Measurements from ENCODE around the gene S100A7. TPM values are rescaled to one million over a fixed set of nuclear protein-coding genes. Genes with fewer than 3 reads are reported as not detected.

S100A7 gene
- total and polyA plus RNA-seq, 2 of the 8 experiments (the other 6 are each of a cell fraction or from before 2014, with no cell fraction given): not detected

GRCh38 chr1:153506831-153507413 lies 46.5 kb upstream of the S100A7 start (continued):
- TF ChIP-seq, protein P1, sequence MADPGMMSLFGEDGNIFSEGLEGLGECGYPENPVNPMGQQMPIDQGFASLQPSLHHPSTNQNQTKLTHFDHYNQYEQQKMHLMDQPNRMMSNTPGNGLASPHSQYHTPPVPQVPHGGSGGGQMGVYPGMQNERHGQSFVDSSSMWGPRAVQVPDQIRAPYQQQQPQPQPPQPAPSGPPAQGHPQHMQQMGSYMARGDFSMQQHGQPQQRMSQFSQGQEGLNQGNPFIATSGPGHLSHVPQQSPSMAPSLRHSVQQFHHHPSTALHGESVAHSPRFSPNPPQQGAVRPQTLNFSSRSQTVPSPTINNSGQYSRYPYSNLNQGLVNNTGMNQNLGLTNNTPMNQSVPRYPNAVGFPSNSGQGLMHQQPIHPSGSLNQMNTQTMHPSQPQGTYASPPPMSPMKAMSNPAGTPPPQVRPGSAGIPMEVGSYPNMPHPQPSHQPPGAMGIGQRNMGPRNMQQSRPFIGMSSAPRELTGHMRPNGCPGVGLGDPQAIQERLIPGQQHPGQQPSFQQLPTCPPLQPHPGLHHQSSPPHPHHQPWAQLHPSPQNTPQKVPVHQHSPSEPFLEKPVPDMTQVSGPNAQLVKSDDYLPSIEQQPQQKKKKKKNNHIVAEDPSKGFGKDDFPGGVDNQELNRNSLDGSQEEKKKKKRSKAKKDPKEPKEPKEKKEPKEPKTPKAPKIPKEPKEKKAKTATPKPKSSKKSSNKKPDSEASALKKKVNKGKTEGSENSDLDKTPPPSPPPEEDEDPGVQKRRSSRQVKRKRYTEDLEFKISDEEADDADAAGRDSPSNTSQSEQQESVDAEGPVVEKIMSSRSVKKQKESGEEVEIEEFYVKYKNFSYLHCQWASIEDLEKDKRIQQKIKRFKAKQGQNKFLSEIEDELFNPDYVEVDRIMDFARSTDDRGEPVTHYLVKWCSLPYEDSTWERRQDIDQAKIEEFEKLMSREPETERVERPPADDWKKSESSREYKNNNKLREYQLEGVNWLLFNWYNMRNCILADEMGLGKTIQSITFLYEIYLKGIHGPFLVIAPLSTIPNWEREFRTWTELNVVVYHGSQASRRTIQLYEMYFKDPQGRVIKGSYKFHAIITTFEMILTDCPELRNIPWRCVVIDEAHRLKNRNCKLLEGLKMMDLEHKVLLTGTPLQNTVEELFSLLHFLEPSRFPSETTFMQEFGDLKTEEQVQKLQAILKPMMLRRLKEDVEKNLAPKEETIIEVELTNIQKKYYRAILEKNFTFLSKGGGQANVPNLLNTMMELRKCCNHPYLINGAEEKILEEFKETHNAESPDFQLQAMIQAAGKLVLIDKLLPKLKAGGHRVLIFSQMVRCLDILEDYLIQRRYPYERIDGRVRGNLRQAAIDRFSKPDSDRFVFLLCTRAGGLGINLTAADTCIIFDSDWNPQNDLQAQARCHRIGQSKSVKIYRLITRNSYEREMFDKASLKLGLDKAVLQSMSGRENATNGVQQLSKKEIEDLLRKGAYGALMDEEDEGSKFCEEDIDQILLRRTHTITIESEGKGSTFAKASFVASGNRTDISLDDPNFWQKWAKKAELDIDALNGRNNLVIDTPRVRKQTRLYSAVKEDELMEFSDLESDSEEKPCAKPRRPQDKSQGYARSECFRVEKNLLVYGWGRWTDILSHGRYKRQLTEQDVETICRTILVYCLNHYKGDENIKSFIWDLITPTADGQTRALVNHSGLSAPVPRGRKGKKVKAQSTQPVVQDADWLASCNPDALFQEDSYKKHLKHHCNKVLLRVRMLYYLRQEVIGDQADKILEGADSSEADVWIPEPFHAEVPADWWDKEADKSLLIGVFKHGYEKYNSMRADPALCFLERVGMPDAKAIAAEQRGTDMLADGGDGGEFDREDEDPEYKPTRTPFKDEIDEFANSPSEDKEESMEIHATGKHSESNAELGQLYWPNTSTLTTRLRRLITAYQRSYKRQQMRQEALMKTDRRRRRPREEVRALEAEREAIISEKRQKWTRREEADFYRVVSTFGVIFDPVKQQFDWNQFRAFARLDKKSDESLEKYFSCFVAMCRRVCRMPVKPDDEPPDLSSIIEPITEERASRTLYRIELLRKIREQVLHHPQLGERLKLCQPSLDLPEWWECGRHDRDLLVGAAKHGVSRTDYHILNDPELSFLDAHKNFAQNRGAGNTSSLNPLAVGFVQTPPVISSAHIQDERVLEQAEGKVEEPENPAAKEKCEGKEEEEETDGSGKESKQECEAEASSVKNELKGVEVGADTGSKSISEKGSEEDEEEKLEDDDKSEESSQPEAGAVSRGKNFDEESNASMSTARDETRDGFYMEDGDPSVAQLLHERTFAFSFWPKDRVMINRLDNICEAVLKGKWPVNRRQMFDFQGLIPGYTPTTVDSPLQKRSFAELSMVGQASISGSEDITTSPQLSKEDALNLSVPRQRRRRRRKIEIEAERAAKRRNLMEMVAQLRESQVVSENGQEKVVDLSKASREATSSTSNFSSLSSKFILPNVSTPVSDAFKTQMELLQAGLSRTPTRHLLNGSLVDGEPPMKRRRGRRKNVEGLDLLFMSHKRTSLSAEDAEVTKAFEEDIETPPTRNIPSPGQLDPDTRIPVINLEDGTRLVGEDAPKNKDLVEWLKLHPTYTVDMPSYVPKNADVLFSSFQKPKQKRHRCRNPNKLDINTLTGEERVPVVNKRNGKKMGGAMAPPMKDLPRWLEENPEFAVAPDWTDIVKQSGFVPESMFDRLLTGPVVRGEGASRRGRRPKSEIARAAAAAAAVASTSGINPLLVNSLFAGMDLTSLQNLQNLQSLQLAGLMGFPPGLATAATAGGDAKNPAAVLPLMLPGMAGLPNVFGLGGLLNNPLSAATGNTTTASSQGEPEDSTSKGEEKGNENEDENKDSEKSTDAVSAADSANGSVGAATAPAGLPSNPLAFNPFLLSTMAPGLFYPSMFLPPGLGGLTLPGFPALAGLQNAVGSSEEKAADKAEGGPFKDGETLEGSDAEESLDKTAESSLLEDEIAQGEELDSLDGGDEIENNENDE (IDR thresholded peaks at IDR 0.05; ENCODE audit: insufficient replicate concordance, low read length): no peak
- TF ChIP-seq SP1 (IDR thresholded peaks at IDR 0.05; ENCODE audit: low read depth, low read length) (no peak), ZNF274 (IDR thresholded peaks at IDR 0.05; ENCODE audit: borderline replicate concordance, extremely low read depth, low read length) (no peak), EZH2 (IDR thresholded peaks at IDR 0.05; ENCODE audit: low read depth, low read length, severe bottlenecking) (no peak)

All from H1 (cell line).